Mesenchymal stem cell (in vitro differentiated cells and primary cell): ENCODE results near the gene MVB12B.

Experiments used
- DNase-seq: peaks from one replicate; pipeline ENCODE4 v3.0.0-alpha.2; 2013
- H2AFZ ChIP-seq: one replicate; pipeline ENCODE4 v1.6.1; 2013; ENCODE audit warnings: low read depth, mild to moderate bottlenecking, control low read depth, inconsistent platforms, low read length, moderate library complexity
- H2AK5ac ChIP-seq: 2 replicates; pipeline ENCODE4 v1.6.1; 2013; ENCODE audit warnings: low read length, moderate library complexity, mild to moderate bottlenecking, inconsistent platforms; ENCODE audit not compliant: severe bottlenecking
- H2BK120ac ChIP-seq: one replicate; pipeline ENCODE4 v1.6.1; 2013; ENCODE audit warnings: low read depth, mild to moderate bottlenecking, inconsistent platforms, low read length, moderate library complexity
- H2BK12ac ChIP-seq, 2 experiments: one replicate each; pipeline ENCODE4 v1.6.1; 2013; ENCODE audit warnings: inconsistent platforms in 2 of 2, low read length in 2 of 2, mild to moderate bottlenecking in 2 of 2, moderate library complexity in 2 of 2, control low read depth in 1 of 2
- H2BK15ac ChIP-seq: one replicate; pipeline ENCODE4 v1.6.1; 2013; ENCODE audit warnings: mild to moderate bottlenecking, low read depth, inconsistent platforms; ENCODE audit not compliant: poor library complexity, severe bottlenecking
- H2BK5ac ChIP-seq: 2 replicates; pipeline ENCODE4 v1.6.1; 2013; ENCODE audit warnings: low read depth, mild to moderate bottlenecking, low read length, control low read depth, inconsistent platforms; ENCODE audit not compliant: poor library complexity, severe bottlenecking
- H3K14ac ChIP-seq, 2 experiments: one replicate each; pipeline ENCODE4 v1.6.1; 2013; ENCODE audit warnings: inconsistent platforms in 2 of 2, low read length in 2 of 2, control low read depth in 1 of 2, mild to moderate bottlenecking in 1 of 2, moderate library complexity in 1 of 2
- H3K18ac ChIP-seq, 2 experiments: one replicate each; pipeline ENCODE4 v1.6.1; 2013; ENCODE audit warnings: inconsistent platforms in 2 of 2, low read length in 2 of 2, control low read depth in 1 of 2, low read depth in 1 of 2, mild to moderate bottlenecking in 1 of 2
- H3K23ac ChIP-seq, 2 experiments: one replicate each; pipeline ENCODE4 v1.6.1; 2013; ENCODE audit warnings: inconsistent platforms in 2 of 2, low read length in 2 of 2, mild to moderate bottlenecking in 2 of 2, moderate library complexity in 2 of 2, control low read depth in 1 of 2
- H3K27ac ChIP-seq: 2 replicates; pipeline ENCODE4 v1.5.1; 2013; ENCODE audit warnings: mild to moderate bottlenecking, moderate library complexity, low read length, control low read depth, inconsistent platforms; ENCODE audit not compliant: poor library complexity, severe bottlenecking
- H3K27me3 ChIP-seq, 2 experiments: 2 replicates each; pipeline versions ENCODE4 v1.6.1 to v1.7.0; 2013; ENCODE audit warnings: low read length in 2 of 2, mild to moderate bottlenecking in 2 of 2, moderate library complexity in 2 of 2, control low read depth in 1 of 2, inconsistent platforms in 1 of 2; ENCODE audit not compliant: control insufficient read depth in 1 of 2, insufficient read depth in 1 of 2
- H3K36me3 ChIP-seq, 2 experiments: 2 replicates each; pipeline versions ENCODE4 v1.6.1 to v1.7.0; 2013; ENCODE audit warnings: low read length in 2 of 2, control low read depth in 1 of 2, inconsistent platforms in 1 of 2, low read depth in 1 of 2, mild to moderate bottlenecking in 1 of 2; ENCODE audit not compliant: insufficient read depth in 2 of 2, control insufficient read depth in 1 of 2
- H3K4ac ChIP-seq, 2 experiments: one replicate each; pipeline ENCODE4 v1.6.1; 2013; ENCODE audit warnings: inconsistent platforms in 2 of 2, low read length in 2 of 2, mild to moderate bottlenecking in 2 of 2, moderate library complexity in 2 of 2, control low read depth in 1 of 2, low read depth in 1 of 2
- H3K4me1 ChIP-seq: 2 replicates; pipeline ENCODE4 v1.6.1; 2013; ENCODE audit warnings: low read depth, low read length, control low read depth; ENCODE audit not compliant: control insufficient read depth, insufficient read depth
- H3K4me2 ChIP-seq: 2 replicates; pipeline ENCODE4 v1.6.1; 2013; ENCODE audit warnings: low read length, mild to moderate bottlenecking, inconsistent platforms; ENCODE audit not compliant: poor library complexity, severe bottlenecking
- H3K4me3 ChIP-seq, 2 experiments: 2 replicates each; pipeline versions ENCODE4 v1.5.1 to v1.7.0; 2013; ENCODE audit warnings: low read length in 2 of 2, mild to moderate bottlenecking in 2 of 2, control low read depth in 1 of 2, low read depth in 1 of 2; ENCODE audit not compliant: insufficient read depth in 1 of 2
- H3K79me1 ChIP-seq: replicated peaks from 2 replicates; pipeline ENCODE4 v1.6.1; 2013; ENCODE audit warnings: mild to moderate bottlenecking, control low read depth, low read length, inconsistent platforms; ENCODE audit not compliant: poor library complexity, severe bottlenecking
- H3K9ac ChIP-seq: 2 replicates; pipeline ENCODE4 v1.7.0; 2013; ENCODE audit warnings: mild to moderate bottlenecking, low read length, moderate library complexity
- H3K9me3 ChIP-seq: 2 replicates; pipeline ENCODE4 v1.7.0; 2013; ENCODE audit warnings: mild to moderate bottlenecking, low read length; ENCODE audit not compliant: control insufficient read depth
- H4K8ac ChIP-seq: one replicate; pipeline ENCODE4 v1.6.1; 2013; ENCODE audit warnings: inconsistent platforms, mild to moderate bottlenecking, low read length, moderate library complexity
- H4K91ac ChIP-seq: one replicate; pipeline ENCODE4 v1.6.1; 2013; ENCODE audit warnings: mild to moderate bottlenecking, low read length, inconsistent platforms
- WGBS: methylation state at CpG from one replicate; pipeline ENCODE4 v1.1.7; 2013; ENCODE audit warnings: mixed read lengths; 5-methylcytosine and 5-hydroxymethylcytosine counted together

Gene MVB12B

GRCh38 chr9:126347911-126348760 is 21.5 kb downstream of the MVB12B start:
- Histone ChIP-seq H3K9me3 (no peaks in the 10 kb centered on the region), H3K23ac (no peak overlapping the region), H4K8ac (no peak overlapping the region), H3K4me1 (peaks cover 4% of the 10 kb centered on the region), H3K4ac (no peak overlapping the region), H2AFZ (no peak overlapping the region), H3K18ac (no peak overlapping the region), H4K91ac (no peak overlapping the region), H3K4me2 (no peak overlapping the region), H3K4me3 (no peak overlapping the region), H2AK5ac (no peak overlapping the region), H2BK120ac (no peak overlapping the region), H2BK15ac (no peak overlapping the region), H3K27ac (no peak overlapping the region), H3K36me3 (peaks cover 9 to 10% of the 10 kb centered on the region in 2 experiments), H2BK5ac (no peak overlapping the region), H3K14ac (no peak overlapping the region), H2BK12ac (no peak overlapping the region), H3K9ac (no peak overlapping the region), H3K27me3 (no peaks in the 10 kb centered on the region), H3K79me1 (peaks cover 7% of the 10 kb centered on the region)
- 83% methylated on average over 14 of the region's 14 CpGs for WGBS
- DNase-seq = no peak

- no peak overlapping the region for H3K4ac ChIP-seq
- H2BK5ac ChIP-seq = no peak overlapping the region
- H3K14ac ChIP-seq = peak overlapping the region in 1 of 2 experiments; percentile 55
- no peak overlapping the region for H3K9ac ChIP-seq
- no peak overlapping the region for H3K4me2 ChIP-seq
- 74% methylated on average over 7 of the region's 7 CpGs for WGBS
- H3K23ac ChIP-seq = no peak overlapping the region
- no peak overlapping the region for H4K91ac ChIP-seq
- no peak overlapping the region for H2BK12ac ChIP-seq
- peaks cover 4% of the 10 kb centered on the region for H3K4me1 ChIP-seq
- H3K4me3 ChIP-seq = no peak overlapping the region
- peaks cover 9 to 10% of the 10 kb centered on the region in 2 experiments for H3K36me3 ChIP-seq
- no peak overlapping the region for H3K18ac ChIP-seq
- H3K9me3 ChIP-seq = no peaks in the 10 kb centered on the region
- no peak overlapping the region for H2AK5ac ChIP-seq
- no peak overlapping the region for H3K27ac ChIP-seq
- no peak overlapping the region for H2BK120ac ChIP-seq
- no peak overlapping the region for H2AFZ ChIP-seq
- H2BK15ac ChIP-seq = no peak overlapping the region
- peaks cover 7% of the 10 kb centered on the region for H3K79me1 ChIP-seq
- H4K8ac ChIP-seq = no peak overlapping the region
- no peaks in the 10 kb centered on the region for H3K27me3 ChIP-seq
- DNase-seq = no peak
Measured at GRCh38 chr9:126348911-126349550, 22.4 kb downstream of the MVB12B start.

DNA sequence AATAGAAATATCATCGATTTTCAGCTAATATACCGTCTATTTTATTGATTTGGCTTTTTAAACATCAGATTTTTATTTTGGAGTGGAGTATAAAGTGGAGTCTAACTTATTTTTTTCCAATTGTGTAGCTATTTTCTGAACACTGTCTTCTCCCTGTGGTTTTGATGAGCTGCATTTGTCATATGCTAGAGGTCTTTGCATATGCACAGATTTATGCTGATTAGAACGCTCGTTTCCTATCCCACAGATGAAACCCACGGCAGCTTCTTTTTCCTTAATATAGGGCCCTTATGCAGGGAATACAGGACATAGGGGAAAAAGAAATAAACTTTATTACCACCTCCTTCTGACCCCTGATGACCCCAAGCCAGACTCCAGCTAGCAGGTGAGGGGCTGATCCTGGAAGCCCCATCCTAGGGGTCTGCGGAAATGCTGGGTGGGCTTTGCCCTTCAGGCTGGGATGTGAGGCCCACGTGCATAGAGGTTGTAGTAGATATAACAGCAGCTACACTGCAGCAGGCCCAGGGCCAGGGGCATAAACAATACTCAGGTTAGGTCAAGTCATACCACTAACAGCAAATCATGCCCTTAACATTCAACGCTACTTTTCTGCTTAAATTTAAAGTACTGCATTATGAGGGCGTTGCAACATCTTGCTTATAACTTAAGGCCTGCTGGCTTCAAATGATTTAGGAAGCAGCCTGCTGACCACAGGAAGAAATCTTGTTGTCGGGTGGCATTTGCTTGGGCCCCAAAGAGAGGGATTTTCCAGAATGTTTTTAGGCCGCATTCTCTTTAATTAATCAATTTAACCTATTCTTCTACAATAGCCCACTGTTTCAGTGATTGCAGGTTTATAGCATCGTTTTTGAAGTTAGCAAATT is 28.5 kb downstream of the MVB12B start:
- H2AFZ ChIP-seq = no peak overlapping the region
- H2BK120ac ChIP-seq = no peak overlapping the region
- no peak overlapping the region for H3K4me3 ChIP-seq
- H2BK15ac ChIP-seq = no peak overlapping the region
- H2BK12ac ChIP-seq = no peak overlapping the region
- WGBS = 95% methylated on average over 8 of the region's 12 CpGs
- H3K4ac ChIP-seq = no peak overlapping the region
- H3K79me1 ChIP-seq = peaks cover 7% of the 10 kb centered on the region
- H3K18ac ChIP-seq = no peak overlapping the region
- H3K23ac ChIP-seq = no peak overlapping the region
- H3K36me3 ChIP-seq = no peaks in the 10 kb centered on the region
- H3K4me1 ChIP-seq = no peaks in the 10 kb centered on the region
- no peak overlapping the region for H3K4me2 ChIP-seq
- no peak overlapping the region for H4K8ac ChIP-seq
- H4K91ac ChIP-seq = no peak overlapping the region
- H2BK5ac ChIP-seq = no peak overlapping the region
- H2AK5ac ChIP-seq = no peak overlapping the region
- DNase-seq = no peak
- no peak overlapping the region for H3K27ac ChIP-seq
- no peak overlapping the region for H3K9ac ChIP-seq
- no peak overlapping the region for H3K14ac ChIP-seq
- H3K9me3 ChIP-seq = peaks cover 14% of the 10 kb centered on the region
- H3K27me3 ChIP-seq = no peaks in the 10 kb centered on the region

GRCh38 chr9:126357074-126357473 is 30.4 kb downstream of the MVB12B start:
- peaks cover 33% of the 10 kb centered on the region for H3K9me3 ChIP-seq
- no peak overlapping the region for H2BK15ac ChIP-seq
- DNase-seq = no peak
- H2AK5ac ChIP-seq = no peak overlapping the region
- H3K14ac ChIP-seq = no peak overlapping the region
- H2BK5ac ChIP-seq = no peak overlapping the region
- no peak overlapping the region for H3K4ac ChIP-seq
- no peak overlapping the region for H2AFZ ChIP-seq
- H3K4me1 ChIP-seq = no peaks in the 10 kb centered on the region
- WGBS = no CpG with 5 or more reads among the region's 1 CpG
- no peak overlapping the region for H3K18ac ChIP-seq
- no peak overlapping the region for H2BK120ac ChIP-seq
- no peak overlapping the region for H4K8ac ChIP-seq
- no peak overlapping the region for H3K27ac ChIP-seq
- no peak overlapping the region for H3K4me3 ChIP-seq
- H3K79me1 ChIP-seq = peaks cover 7% of the 10 kb centered on the region
- H3K4me2 ChIP-seq = no peak overlapping the region
- no peaks in the 10 kb centered on the region for H3K36me3 ChIP-seq
- H3K23ac ChIP-seq = no peak overlapping the region
- H3K27me3 ChIP-seq = no peaks in the 10 kb centered on the region
- no peak overlapping the region for H3K9ac ChIP-seq
- no peak overlapping the region for H2BK12ac ChIP-seq
- H4K91ac ChIP-seq = no peak overlapping the region
